HG02981 (cell line): Measurements from ENCODE around the gene DAPK3.
"Not testable (repeated sequence)": the region's sequence is repeated elsewhere in the genome, so short reads cannot be mapped to it uniquely, and the experiment has no call there.

Experiments used
- ATAC-seq: cut with Tn5 transposase; IDR thresholded peaks from one replicate; pipeline ENCODE4 v1.9.1; 2021; ENCODE audit warnings: mild to moderate bottlenecking, moderate library complexity; ENCODE audit not compliant: unreplicated experiment

Gene DAPK3

GRCh38 chr19:3979289-3979673, 8.4 kb upstream of the DAPK3 start:
- no peak for ATAC-seq

GRCh38 chr19:3978145-3978544, 7.2 kb upstream of the DAPK3 start:
- ATAC-seq, result no peak

GRCh38 chr19:3977242-3978143, 6.6 kb upstream of the DAPK3 start:
- no peak for ATAC-seq

- ATAC-seq, result no peak
These were observed 5.8 kb upstream of the DAPK3 start for GRCh38 chr19:3976495-3977241.

- ATAC-seq, result no peak
These were observed 4.8 kb upstream of the DAPK3 start for GRCh38 chr19:3975637-3976087.

- no peak for ATAC-seq
These were observed 4.2 kb upstream of the DAPK3 start for GRCh38 chr19:3975144-3975543.

- no peak for ATAC-seq
These were observed 539 bp downstream of the DAPK3 start for GRCh38 chr19:3970313-3970807.

GRCh38 chr19:3969435-3970312, 1.2 kb downstream of the DAPK3 start:
- no peak for ATAC-seq

- no peak for ATAC-seq
These were observed 2.1 kb downstream of the DAPK3 start for GRCh38 chr19:3968556-3969434.

- ATAC-seq, result not testable (repeated sequence)
These were observed 2.9 kb downstream of the DAPK3 start for GRCh38 chr19:3967983-3968382.

- ATAC-seq, result no peak
These were observed 4.6 kb downstream of the DAPK3 start for GRCh38 chr19:3966051-3967017.

GRCh38 chr19:3964256-3965194, 6.4 kb downstream of the DAPK3 start:
- no peak for ATAC-seq

GRCh38 chr19:3963458-3964255, 7.2 kb downstream of the DAPK3 start:
- no peak for ATAC-seq

GRCh38 chr19:3961007-3961406, 9.9 kb downstream of the DAPK3 start:
- ATAC-seq, result no peak

GRCh38 chr19:3959766-3960131, 11.2 kb downstream of the DAPK3 start:
- no peak for ATAC-seq

- ATAC-seq, result no peak
These were observed 11.8 kb downstream of the DAPK3 start for GRCh38 chr19:3958836-3959765.
